ENCODE measurements around the gene ETNK2.

DNA sequence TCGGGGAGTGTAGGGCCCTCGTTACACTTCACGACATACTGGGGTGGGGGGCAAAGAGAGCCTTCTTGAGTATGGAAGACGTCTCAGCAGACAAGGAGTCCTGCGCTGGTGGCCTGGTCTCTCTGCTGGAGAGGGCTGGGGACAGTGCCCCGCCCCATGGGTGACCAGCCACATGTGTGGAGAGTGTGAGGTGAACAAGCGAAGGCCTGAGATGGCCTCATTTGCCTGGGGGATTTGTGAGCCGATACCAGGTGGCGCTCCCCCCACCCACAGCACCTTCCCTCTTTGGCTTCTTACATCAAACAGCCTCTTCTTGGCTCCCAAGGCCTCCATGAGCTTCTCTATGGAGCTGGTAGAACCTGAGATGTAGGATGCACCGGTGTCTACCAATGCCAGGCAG lies 4.0 kb upstream of the ETNK2 start:
- TF ChIP-seq, protein P1, sequence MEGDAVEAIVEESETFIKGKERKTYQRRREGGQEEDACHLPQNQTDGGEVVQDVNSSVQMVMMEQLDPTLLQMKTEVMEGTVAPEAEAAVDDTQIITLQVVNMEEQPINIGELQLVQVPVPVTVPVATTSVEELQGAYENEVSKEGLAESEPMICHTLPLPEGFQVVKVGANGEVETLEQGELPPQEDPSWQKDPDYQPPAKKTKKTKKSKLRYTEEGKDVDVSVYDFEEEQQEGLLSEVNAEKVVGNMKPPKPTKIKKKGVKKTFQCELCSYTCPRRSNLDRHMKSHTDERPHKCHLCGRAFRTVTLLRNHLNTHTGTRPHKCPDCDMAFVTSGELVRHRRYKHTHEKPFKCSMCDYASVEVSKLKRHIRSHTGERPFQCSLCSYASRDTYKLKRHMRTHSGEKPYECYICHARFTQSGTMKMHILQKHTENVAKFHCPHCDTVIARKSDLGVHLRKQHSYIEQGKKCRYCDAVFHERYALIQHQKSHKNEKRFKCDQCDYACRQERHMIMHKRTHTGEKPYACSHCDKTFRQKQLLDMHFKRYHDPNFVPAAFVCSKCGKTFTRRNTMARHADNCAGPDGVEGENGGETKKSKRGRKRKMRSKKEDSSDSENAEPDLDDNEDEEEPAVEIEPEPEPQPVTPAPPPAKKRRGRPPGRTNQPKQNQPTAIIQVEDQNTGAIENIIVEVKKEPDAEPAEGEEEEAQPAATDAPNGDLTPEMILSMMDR (IDR thresholded peaks at IDR 0.05; ENCODE audit: insufficient read depth, low read depth, low read length), result no peak
- TF ChIP-seq EZH2 (IDR thresholded peaks at IDR 0.05; ENCODE audit: insufficient read depth, low read length), result no peak
